GM08714 (cell line): ENCODE measurements around the gene UBXN10.

Source experiments
- H3K4me3 ChIP-seq: fragments of 200-500 bp; sonication (Bioruptor generic); 2 replicates; pipeline ENCODE4 v1.5.1; 2014; ENCODE audit warnings: mild to moderate bottlenecking, low read length, inconsistent platforms
- ZNF274 ChIP-seq: IDR thresholded peaks from 2 replicates; pipeline ENCODE4 v1.6.1; 2012; ENCODE audit warnings: mild to moderate bottlenecking, low read depth, low read length

Gene UBXN10

GRCh38 chr1:20147846-20148570 is 37.9 kb upstream of the UBXN10 start:
- no peak for TF ChIP-seq ZNF274
- no peak overlapping the region for H3K4me3 ChIP-seq

GRCh38 chr1:20148571-20149500 is 37.1 kb upstream of the UBXN10 start:
- TF ChIP-seq ZNF274: no peak
- no peak overlapping the region for H3K4me3 ChIP-seq

GRCh38 chr1:20149601-20150325 is 36.1 kb upstream of the UBXN10 start:
- no peak overlapping the region for H3K4me3 ChIP-seq
- TF ChIP-seq ZNF274: no peak

GRCh38 chr1:20150326-20150705 is 35.6 kb upstream of the UBXN10 start:
- TF ChIP-seq ZNF274: no peak
- no peak overlapping the region for H3K4me3 ChIP-seq

- no peak for TF ChIP-seq ZNF274
- no peak overlapping the region for H3K4me3 ChIP-seq
Observed at GRCh38 chr1:20150969-20151368, 34.9 kb upstream of the UBXN10 start.

- no peak for TF ChIP-seq ZNF274
Observed at GRCh38 chr1:20151906-20152598, 33.8 kb upstream of the UBXN10 start.

GRCh38 chr1:20152599-20152930 is 33.3 kb upstream of the UBXN10 start:
- no peak overlapping the region for H3K4me3 ChIP-seq
- no peak for TF ChIP-seq ZNF274

More at GRCh38 chr1:20151906-20152598, 33.8 kb upstream of the UBXN10 start:
- peak overlapping the region; percentile 6; the same call in 1 of the 2 replicates for H3K4me3 ChIP-seq

- TF ChIP-seq ZNF274: no peak
Observed at GRCh38 chr1:20153000-20153418, 32.9 kb upstream of the UBXN10 start.

GRCh38 chr1:20154301-20154831 is 31.5 kb upstream of the UBXN10 start:
- H3K4me3 ChIP-seq: no peak overlapping the region

More at GRCh38 chr1:20153000-20153418, 32.9 kb upstream of the UBXN10 start:
- no peak overlapping the region for H3K4me3 ChIP-seq

GRCh38 chr1:20158358-20159070 is 27.4 kb upstream of the UBXN10 start:
- TF ChIP-seq ZNF274: no peak
- no peak overlapping the region for H3K4me3 ChIP-seq

More at GRCh38 chr1:20154301-20154831, 31.5 kb upstream of the UBXN10 start:
- no peak for TF ChIP-seq ZNF274

- TF ChIP-seq ZNF274: no peak
- no peak overlapping the region for H3K4me3 ChIP-seq
Observed at GRCh38 chr1:20160034-20160433, 25.9 kb upstream of the UBXN10 start.

GRCh38 chr1:20164694-20165202 is 21.1 kb upstream of the UBXN10 start:
- TF ChIP-seq ZNF274: no peak
- no peak overlapping the region for H3K4me3 ChIP-seq

GRCh38 chr1:20165522-20165951 is 20.4 kb upstream of the UBXN10 start:
- no peak for TF ChIP-seq ZNF274
- H3K4me3 ChIP-seq: no peak overlapping the region
